Kidney (tissue), 14 donors: ENCODE results near the gene TSKU. TPM values are rescaled to one million over a fixed set of nuclear protein-coding genes. Genes with fewer than 3 reads are reported as not detected.

Experiments used
- DNase-seq, 5 donors: peaks; one replicate each; pipeline ENCODE4 v3.0.0-alpha.2; 2013 to 2020
- FAIRE-seq: peaks from 2 replicates; lab custom pipeline; 2012; peaks lifted over from hg19 to GRCh38; lab: Jason Lieb, UNC
- H3K27ac ChIP-seq, 2 donors: one replicate each; pipeline ENCODE4 v1.7.0; 2013; ENCODE audit warnings: low read depth in 2 of 2, low read length in 2 of 2, inconsistent platforms in 1 of 2
- H3K27me3 ChIP-seq: one replicate; pipeline ENCODE4 v1.7.1; 2013; ENCODE audit warnings: low read length, inconsistent platforms; ENCODE audit not compliant: control insufficient read depth, insufficient read depth
- H3K36me3 ChIP-seq, 3 donors: one replicate each; pipeline versions ENCODE4 v1.7.0 to v1.7.1; 2013; ENCODE audit warnings: low read length in 3 of 3, control low read depth in 1 of 3, inconsistent platforms in 1 of 3; ENCODE audit not compliant: insufficient read depth in 3 of 3, control insufficient read depth in 2 of 3
- H3K4me1 ChIP-seq, 3 donors: one replicate each; pipeline versions ENCODE4 v1.7.0 to v1.7.1; 2013; ENCODE audit warnings: low read length in 3 of 3, inconsistent platforms in 1 of 3, low read depth in 1 of 3; ENCODE audit not compliant: control insufficient read depth in 2 of 3, insufficient read depth in 2 of 3
- H3K4me3 ChIP-seq, 3 donors: one replicate each; pipeline versions ENCODE4 v1.7.0 to v1.8.1; 2013; ENCODE audit warnings: low read length in 3 of 3, control low read depth in 1 of 3, inconsistent platforms in 1 of 3
- H3K9ac ChIP-seq, 3 donors: one replicate each; pipeline versions ENCODE4 v1.7.0 to v1.7.1; 2013; ENCODE audit warnings: low read length in 3 of 3, control low read depth in 1 of 3, inconsistent platforms in 1 of 3
- H3K9me3 ChIP-seq, 3 donors: one replicate each; pipeline versions ENCODE4 v1.7.0 to v1.7.1; 2013; ENCODE audit warnings: low read length in 3 of 3, control low read depth in 1 of 3, inconsistent platforms in 1 of 3; ENCODE audit not compliant: control insufficient read depth in 2 of 3, insufficient read depth in 1 of 3
- intact Hi-C: fragments of 100-400 bp; cut with DNase I; formaldehyde crosslinking; loops from one replicate; pipeline ENCODE4 v1.11.1; 2022
- polyA plus RNA-seq: library from polyadenylated mRNA; stranded (reverse); fragments of 350-450 nt; fragmentation: Illumina TruSeq; extraction: RNeasy Lipid Tissue Mini Kit (QIAGEN cat#74804); gene quantifications from one replicate; pipeline ENCODE4 v1.2.3, GENCODE V29; 2014; ENCODE audit warnings: low read depth, low replicate concordance; ENCODE audit not compliant: insufficient read depth
- total RNA-seq: library from RNA; stranded (reverse); fragmentation: NEBNext Ultra II Directional; extraction: Animal tissue kit (Norgen Biotek cat#: 25700); gene quantifications from one replicate; pipeline ENCODE4 v1.2.1, GENCODE V29; 2021
- TF ChIP-seq, protein P1 (sequence below): IDR thresholded peaks from 3 replicates; pipeline ENCODE4 v1.5.1; 2012; ENCODE audit warnings: mild to moderate bottlenecking, moderate library complexity, borderline replicate concordance; ENCODE audit not compliant: insufficient read depth; ENCODE audit errors: extremely low read depth
- donor health status: control.
- donor health status: control.
- donor health status: control.
- donor health status: control.
- donor health status: control.
- donor health status: DM: yes; HTN: yes; CAD: no.
- donor health status: Normal renal cell carcinoma (clear cell type).

TSKU gene
- total and polyA plus RNA-seq, 2 donors from 2014 or later, result 27.3 to 41.0 TPM

DNA sequence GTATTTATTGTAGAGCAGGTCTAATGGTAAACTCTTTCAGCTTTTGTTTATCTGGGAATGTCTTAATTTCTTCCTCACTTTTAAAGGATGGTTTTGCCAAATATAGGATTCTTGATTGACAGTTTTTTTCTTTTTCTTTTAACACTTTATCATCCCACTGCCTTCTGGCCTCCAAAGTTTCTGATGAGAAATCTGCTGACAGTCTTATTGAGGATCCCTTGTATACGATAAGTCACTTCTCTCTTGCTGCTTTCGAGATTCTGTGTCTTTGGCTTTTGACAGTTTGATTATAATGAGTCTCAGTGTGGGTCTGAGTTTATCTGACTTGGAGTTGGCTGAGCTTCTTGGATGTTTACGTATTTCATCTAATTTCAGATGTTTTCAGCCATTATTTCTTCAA, 6.7 kb upstream of the TSKU start:
- intact Hi-C loops, result no loop called here
- Histone ChIP-seq H3K4me1 (peaks cover 11 to 21% (median 21%) of the 10 kb centered on the region in 3 donors), H3K27ac (no peak overlapping the region), H3K27me3 (no peaks in the 10 kb centered on the region), H3K9ac (no peak overlapping the region), H3K9me3 (peaks cover 0 to 7% (median 0%) of the 10 kb centered on the region in 3 donors), H3K4me3 (no peak overlapping the region), H3K36me3 (no peaks in the 10 kb centered on the region)
- FAIRE-seq (no peak), DNase-seq (no peak)
- TF ChIP-seq, protein P1, sequence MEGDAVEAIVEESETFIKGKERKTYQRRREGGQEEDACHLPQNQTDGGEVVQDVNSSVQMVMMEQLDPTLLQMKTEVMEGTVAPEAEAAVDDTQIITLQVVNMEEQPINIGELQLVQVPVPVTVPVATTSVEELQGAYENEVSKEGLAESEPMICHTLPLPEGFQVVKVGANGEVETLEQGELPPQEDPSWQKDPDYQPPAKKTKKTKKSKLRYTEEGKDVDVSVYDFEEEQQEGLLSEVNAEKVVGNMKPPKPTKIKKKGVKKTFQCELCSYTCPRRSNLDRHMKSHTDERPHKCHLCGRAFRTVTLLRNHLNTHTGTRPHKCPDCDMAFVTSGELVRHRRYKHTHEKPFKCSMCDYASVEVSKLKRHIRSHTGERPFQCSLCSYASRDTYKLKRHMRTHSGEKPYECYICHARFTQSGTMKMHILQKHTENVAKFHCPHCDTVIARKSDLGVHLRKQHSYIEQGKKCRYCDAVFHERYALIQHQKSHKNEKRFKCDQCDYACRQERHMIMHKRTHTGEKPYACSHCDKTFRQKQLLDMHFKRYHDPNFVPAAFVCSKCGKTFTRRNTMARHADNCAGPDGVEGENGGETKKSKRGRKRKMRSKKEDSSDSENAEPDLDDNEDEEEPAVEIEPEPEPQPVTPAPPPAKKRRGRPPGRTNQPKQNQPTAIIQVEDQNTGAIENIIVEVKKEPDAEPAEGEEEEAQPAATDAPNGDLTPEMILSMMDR, result no peak

DNA sequence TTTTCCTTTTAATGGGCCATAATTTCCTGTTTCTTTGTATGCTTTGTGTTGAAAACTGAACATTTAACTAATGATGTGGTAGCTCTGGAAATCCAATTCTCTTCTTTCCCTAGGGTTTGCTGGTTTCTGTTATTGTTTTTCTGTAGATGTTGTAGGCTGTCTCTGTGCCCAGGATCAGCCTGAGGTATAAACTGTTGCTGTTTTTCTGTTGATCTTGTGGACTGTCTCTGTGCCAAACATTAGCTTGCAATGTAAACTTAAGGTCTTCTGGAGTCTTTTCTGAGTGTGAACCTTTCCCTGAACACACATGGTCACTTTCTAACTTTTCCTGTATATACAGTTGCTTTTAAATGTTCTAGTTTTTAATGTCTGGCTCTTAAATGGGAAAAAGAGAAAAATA, 5.9 kb upstream of the TSKU start:
- H3K4me1 ChIP-seq, result peaks cover 5 to 20% (median 19%) of the 10 kb centered on the region in 3 donors
- no peak overlapping the region for H3K4me3 ChIP-seq
- peaks cover 0 to 7% (median 0%) of the 10 kb centered on the region in 3 donors for H3K9me3 ChIP-seq
- FAIRE-seq (no peak), DNase-seq (no peak)
- TF ChIP-seq, protein P1, result no peak
- no peak overlapping the region for H3K27ac ChIP-seq
- no peaks in the 10 kb centered on the region for H3K27me3 ChIP-seq
- H3K36me3 ChIP-seq, result no peaks in the 10 kb centered on the region
- intact Hi-C loops, result no loop called here
- no peak overlapping the region for H3K9ac ChIP-seq

DNA sequence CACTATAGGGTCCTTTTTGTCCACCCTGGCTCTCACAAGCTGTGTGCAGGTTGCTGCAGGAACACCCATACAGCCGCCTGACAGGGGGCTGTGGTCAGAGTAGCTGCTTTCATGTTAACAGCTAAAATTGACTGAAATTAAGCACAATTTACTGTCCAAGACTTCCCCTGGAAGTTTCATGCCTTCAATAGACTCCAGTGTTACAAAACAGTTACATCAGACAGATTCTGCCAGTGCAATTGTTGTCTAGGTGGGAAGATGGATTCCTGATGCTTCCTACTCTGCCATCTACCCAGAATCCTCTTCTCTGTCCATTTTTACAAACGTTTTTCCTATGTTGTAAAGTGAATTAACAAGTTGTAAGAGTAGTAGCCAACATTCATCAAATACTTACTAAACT, 5.3 kb upstream of the TSKU start:
- no peak for FAIRE-seq
- TF ChIP-seq, protein P1, result no peak

DNA sequence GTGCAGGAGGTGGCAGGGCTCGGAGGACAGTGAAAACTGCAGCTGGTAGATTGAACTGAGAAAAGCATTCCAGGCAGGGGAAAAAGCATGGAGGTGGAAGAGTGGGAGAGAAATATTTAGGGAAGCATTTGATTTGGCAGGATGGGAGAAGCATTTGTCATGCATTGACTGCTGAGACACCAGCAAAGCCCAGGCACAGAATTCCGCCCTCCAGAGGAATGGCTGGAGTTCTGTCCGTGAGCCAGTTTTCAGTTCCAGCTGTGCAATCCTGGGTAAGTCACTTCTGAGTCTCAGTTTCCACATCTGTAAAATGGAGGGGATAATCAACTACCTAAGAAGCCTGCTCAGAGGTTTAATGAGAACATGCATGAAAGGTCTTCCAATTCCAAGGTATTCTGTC, 4.3 kb upstream of the TSKU start:
- TF ChIP-seq, protein P1, result no peak
- FAIRE-seq, result no peak
- H3K36me3 ChIP-seq, result no peaks in the 10 kb centered on the region
- H3K4me3 ChIP-seq, result no peak overlapping the region
- no peaks in the 10 kb centered on the region for H3K27me3 ChIP-seq
- H3K9ac ChIP-seq, result no peak overlapping the region
- peaks cover 2 to 12% (median 10%) of the 10 kb centered on the region in 3 donors for H3K4me1 ChIP-seq
- DNase-seq, result no peak
- intact Hi-C loops, result no loop called here
- H3K9me3 ChIP-seq, result peaks cover 0 to 7% (median 0%) of the 10 kb centered on the region in 3 donors
- no peak overlapping the region for H3K27ac ChIP-seq

More for the DNA sequence above, 5.3 kb upstream of the TSKU start:
- Histone ChIP-seq H3K27me3 (no peaks in the 10 kb centered on the region), H3K27ac (no peak overlapping the region), H3K36me3 (no peaks in the 10 kb centered on the region), H3K9me3 (peaks cover 0 to 7% (median 0%) of the 10 kb centered on the region in 3 donors), H3K9ac (no peak overlapping the region), H3K4me3 (no peak overlapping the region), H3K4me1 (peaks cover 2 to 15% (median 15%) of the 10 kb centered on the region in 3 donors)
- DNase-seq, result no peak
- intact Hi-C loops, result no loop called here
